Metanephros (tissue), 2 donors: ENCODE results near the gene PRKAB1. TPM values are rescaled to one million over a fixed set of nuclear protein-coding genes. Genes with fewer than 3 reads are reported as not detected.

ENCODE experiments used
- small RNA-seq: library from RNA; depleted of rRNA; stranded (forward); fragments of <200 nt; gene quantifications from one replicate; pipeline ENCODE3, GENCODE V24; 2014; ENCODE audit warnings: low replicate concordance
- total RNA-seq: library from RNA; depleted of rRNA; stranded (reverse); fragments of >200 nt; gene quantifications from one replicate; pipeline ENCODE4 v1.2.3, GENCODE V29; 2014

Gene PRKAB1, protein sequence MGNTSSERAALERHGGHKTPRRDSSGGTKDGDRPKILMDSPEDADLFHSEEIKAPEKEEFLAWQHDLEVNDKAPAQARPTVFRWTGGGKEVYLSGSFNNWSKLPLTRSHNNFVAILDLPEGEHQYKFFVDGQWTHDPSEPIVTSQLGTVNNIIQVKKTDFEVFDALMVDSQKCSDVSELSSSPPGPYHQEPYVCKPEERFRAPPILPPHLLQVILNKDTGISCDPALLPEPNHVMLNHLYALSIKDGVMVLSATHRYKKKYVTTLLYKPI
- 72.7 TPM for total RNA-seq

DNA sequence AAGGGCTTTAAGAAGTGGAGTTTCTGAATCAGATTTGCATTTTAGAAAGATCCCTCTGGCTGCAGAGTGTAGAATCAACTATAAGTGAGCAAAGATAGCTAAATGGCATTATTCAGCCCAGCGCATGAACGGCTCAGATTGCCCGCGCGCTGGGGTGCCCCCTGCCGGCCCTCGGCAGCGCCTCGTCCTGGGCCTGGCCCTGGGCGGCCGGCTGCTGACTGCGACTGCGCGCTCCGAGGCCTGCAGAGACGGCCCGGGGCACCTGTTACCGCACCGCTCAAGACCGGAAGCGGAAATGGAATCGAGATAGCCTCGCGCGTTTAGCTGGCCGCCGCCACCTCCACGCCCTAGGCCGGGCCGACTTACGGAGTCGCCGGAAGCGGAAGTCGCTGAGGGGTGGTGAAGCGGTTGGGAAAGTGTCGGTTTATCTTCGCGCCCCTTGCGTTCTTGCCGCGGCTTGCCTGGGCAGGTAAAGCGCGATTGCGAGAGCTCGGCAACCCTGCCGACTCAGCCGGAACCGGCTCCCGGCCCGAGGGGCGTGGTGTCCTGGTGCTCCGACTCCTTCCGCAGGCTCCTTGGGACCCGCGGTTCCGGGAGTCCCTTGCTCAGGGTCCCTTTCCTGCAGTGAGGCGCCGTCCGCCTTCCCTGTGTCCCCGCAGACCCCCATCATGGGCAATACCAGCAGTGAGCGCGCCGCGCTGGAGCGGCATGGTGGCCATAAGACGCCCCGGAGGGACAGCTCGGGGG lies at the start of gene PRKAB1:
TSS of gene PRKAB1 (plus strand) at position 557 of the 747 bp plus-strand sequence. CDS start at position 669, 112 bp downstream.

Small RNAs within 50 kb of the gene (small RNA-seq; reads per million reads assigned to genes)
- gene RN7SKP197, result not detected

Other genes starting within 250 kb of the PRKAB1 start
- gene TMEM233, start 74.4 kb upstream of the PRKAB1 start, total RNA-seq, result 1.8 TPM
- gene CIT, start 209.2 kb downstream of the PRKAB1 start, total RNA-seq, result 37.0 TPM